Caki2 (cell line): ENCODE measurements around the gene KCNQ1. TPM values are rescaled to one million over a fixed set of nuclear protein-coding genes. Genes with fewer than 3 reads are reported as not detected.

Experiments
- DNase-seq: peaks from one replicate; pipeline ENCODE4 v3.0.0-alpha.2; 2015; ENCODE audit warnings: low read depth
- in situ Hi-C: cut with HindIII; loops from 2 replicates; pipeline ENCODE4 v1.10.0; 2016; ENCODE audit warnings: low sequenced_read_pairs, low pct_unique_long_range_greater_than_20kb, mixed read lengths
- total RNA-seq: library from RNA; depleted of rRNA; stranded (reverse); fragments of >200 nt; shearing (Covaris generic); gene quantifications from 2 replicates; pipeline ENCODE4 v1.2.3, GENCODE V29; 2014; ENCODE audit warnings: low replicate concordance

Gene KCNQ1
- total RNA-seq, 1 experiment from 2014 or later: not detected

DNA sequence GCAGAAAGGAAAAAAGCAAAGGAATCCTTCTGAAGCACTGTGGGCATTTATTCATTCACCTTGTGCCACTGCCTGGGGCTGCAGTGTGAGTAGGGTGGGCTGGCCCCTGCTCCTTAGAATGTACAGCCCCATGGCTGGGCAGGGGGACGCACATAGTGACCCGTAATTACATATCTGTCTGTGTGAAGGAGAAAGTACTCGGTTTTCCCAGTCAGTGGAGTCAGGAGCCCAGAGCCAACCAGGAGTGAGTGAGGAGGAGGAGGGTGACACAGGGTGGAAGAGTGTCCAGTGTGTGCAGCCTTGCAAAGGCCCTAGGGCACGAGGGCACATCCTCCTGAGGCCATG lies 348.9 kb downstream of the KCNQ1 start:
- in situ Hi-C loops: no loop called here
- no peak for DNase-seq

DNA sequence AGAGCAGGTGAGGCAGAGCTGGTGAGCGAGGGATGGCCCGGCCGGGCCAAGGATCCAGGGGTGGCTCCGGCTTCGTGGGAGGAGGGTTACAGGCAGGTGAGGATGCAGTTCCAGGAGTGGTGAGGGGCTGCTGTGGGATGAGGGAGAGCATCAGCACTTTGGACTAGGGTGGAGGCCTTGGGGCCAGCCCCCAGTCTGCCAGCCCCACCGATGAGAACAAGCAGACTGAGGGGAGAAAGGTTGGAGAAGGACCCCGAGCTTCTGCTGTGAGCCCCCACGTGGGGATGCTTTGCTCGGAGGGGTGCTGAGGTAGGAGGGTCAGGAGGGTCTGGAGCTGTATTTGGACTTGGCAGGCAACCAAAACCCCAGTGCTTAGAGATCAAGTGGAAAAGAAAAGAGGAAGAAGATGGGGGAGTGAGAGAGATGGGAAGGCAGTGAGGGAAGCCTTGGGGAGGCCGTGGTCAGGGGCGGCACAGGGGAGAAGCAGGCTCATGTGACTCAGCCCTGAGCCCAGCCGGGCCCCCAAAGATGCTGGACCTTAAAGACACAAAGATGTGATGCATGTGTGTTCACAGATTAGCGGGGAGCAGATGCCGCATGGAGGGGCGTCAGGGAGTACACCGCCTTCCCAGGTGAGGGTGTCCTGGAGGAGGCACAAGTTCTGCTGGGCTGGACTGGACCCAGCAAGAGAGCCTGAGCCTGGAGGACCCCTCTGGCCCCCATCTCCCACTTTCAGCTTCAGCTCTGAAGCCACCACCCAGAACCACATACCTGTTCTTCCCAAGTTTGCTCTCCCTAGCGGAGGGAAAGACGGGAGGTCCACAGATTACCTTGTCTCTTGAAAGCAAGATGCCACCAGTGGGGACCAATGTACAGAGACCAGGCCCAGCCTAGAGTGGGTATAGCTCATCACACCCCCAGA lies 349.5 kb downstream of the KCNQ1 start:
- no peak for DNase-seq
- in situ Hi-C loops: no loop called here

DNA sequence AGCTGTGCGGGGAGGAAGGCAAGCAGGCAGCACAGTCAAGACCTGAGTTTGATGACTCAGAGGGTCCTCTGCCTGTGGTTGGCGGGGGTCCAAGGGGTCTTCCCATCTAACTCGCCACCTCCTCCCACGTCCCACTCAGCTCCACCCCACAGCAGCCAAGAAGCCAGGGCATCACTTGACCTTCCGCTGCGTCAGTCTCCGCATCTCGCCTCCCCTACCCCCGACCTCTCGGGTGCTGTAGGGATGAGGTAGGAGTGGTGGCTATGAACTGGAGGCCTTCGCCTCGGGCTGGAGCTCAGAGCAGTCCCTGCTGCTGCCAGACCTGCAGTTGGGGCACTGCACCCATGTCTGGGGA lies 350.1 kb downstream of the KCNQ1 start:
- in situ Hi-C loops: no loop called here
- no peak for DNase-seq

DNA sequence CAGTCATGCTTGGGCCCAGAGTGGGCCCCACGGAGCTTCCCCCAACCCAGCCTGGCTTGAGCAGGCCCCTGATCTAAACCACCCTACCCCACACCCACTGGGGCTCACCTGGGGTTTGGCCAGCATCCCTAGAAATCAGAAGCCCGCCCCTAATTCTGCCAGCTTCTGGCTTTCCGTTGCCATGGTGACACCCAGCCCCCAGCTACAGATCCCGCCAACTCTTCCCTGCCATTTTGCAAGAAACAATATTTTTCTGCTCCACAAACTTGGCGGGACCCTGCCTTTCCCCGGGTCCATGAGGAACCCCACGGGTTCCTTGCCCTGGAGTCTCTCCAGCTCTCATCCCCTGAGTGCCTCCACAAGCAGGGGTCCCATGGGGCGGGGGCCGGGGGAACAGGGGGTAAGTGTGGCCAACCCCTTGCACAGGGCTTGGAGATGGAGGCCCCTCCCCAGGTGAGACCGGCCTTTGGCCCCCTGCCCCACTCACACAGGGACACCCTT lies 350.7 kb downstream of the KCNQ1 start:
- no peak for DNase-seq

DNA sequence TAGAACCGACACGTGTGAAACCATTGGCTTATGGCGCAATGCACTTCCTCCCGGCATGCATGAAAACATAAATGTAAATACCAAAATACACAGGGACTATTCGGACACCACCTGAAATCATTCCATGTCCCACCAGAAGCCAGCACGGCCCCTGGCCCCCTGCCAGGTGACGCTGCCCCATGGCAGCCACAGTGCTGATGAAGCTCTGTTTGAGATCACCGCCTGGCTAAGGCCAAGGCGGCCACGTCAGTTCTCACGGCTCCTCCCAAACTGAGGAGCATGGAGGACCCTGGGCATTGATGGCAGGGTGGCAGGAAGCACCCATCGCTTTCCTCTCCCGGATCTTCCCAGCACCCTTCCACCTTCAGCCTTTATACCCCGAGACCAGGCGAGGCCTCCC lies 351.3 kb downstream of the KCNQ1 start:
- in situ Hi-C loops: no loop called here
- no peak for DNase-seq

More for the DNA sequence above, 350.7 kb downstream of the KCNQ1 start:
- in situ Hi-C loops: no loop called here

DNA sequence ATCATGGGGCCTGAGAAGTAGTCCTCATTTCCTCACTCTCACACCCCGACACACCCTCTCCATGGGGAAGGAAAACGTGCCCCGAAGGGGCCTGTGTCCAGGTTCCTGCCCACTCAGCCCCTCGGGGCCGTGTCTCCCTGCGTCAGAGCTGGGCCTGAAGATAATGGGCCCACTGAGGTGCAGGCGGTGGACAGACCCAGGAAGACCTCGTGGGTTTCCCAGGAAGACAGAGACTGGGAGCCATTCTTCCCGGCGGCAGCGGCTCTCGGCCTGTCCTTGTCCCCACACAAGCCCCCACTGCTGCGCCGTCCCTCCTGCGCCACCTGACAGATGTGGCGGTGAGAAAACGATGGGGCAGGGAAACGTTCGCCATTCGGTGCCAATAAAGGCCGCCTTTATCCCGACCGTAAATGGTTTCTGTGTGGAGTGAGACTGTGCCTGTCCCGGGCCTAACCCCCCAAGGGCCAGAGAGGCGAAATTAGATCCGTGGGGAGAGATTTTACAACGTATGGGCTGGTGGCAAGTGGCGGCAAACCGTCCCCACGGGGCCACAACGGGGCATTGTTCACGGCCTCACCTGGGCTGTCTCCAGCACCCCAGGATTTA lies 351.8 kb downstream of the KCNQ1 start:
- in situ Hi-C loops: no loop called here

DNA sequence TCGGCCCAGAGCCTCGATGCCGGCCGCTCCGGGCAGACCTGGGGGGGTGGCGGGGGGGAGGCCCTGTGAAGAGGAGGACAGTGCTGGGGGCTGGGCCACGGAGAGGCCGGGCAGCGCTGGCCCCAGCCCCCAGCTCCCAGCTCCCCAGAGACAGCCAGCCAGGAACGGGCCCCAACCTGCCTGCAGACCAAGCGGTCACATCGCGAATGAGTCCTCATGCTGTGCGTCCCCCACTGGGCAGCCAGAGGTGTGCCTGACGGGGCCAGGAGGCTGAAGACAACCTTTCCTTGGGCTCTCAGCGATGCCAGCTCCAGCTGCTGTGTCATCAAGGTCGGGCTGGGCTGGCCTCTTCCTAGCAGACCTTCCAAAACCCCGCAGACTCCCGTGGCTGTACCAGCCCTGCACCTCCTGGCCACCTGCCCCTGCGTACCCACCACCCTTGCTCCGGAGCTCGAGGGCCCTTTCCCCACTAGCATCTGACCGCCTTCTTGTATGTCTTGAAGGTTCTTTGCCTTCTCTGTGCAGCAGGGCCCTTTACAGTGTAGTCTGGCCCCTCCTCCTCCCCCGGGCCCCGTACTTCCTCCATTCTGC lies 352.4 kb downstream of the KCNQ1 start:
- no peak for DNase-seq
- in situ Hi-C loops: no loop called here

More for the DNA sequence above, 351.8 kb downstream of the KCNQ1 start:
- DNase-seq: no peak

DNA sequence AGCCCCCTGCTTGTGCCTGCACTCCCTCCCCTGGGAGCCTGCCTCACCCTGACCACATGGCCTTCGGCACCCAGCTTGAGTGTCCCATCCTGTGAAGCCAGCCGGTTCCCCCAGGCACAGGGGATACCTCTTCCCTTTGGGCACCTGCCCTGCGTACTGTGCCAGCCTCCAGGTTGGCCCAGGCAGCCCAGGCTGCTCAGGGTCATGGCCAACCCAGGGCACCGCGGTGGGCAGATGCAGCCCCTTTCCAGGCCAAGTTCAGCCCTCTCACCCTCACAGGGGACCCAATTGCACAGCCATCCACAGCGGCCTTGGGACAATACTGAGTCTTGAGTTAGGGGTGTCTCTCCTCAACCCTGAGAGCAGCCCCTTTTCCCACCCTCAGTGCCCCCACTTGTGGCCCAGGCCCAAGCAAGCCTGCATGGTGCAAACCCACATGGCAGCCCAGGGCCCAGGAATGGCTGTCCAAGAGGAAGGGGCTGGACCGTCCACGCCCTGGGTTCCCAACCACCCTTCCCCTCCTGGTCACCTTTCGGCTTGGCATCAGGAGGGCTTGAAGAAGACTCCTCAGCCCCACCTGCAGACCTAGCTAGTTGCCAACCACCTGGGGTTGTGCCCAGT lies 353.0 kb downstream of the KCNQ1 start:
- DNase-seq: no peak

DNA sequence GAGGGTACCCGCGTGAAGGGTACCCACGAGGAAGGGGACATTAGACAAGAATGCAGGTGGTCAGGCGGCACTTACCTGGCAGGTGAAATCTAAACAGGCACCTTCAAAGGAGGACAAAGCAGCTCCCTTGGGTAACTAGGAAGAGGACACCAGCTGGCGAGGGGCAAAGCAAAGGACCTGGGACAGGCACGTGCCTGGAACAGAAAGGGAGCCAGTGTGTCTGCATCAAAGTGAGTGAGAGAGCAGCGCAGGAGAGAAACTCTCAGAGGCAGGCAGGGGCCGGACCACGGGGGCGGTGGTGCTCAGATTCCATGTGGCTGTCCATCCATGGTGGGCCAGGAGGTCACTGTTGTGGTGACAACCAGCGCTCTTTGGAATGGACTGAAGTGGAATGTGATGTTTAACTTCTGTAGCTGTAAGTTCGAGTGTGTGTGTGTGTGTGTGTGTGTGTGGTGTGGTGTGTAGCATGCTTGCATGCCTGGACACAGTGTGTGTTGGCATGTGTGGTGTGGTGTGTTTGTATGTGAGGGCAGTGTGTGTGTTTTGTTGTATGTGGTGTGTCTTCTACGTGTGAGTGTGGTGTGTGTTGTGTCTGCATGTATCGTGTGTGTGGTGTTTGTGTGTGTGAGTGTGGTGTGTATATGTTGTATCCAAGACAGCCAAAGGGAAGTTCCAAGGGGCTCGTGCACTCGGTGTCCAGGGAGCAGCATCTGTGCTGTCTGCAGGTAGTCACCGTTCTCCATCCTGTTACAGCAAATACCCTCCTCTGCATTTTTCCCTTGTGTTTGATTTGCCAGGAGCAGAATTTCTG lies 354.3 kb downstream of the KCNQ1 start:
- in situ Hi-C loops: no loop called here
- no peak for DNase-seq

More for the DNA sequence above, 353.0 kb downstream of the KCNQ1 start:
- in situ Hi-C loops: no loop called here

DNA sequence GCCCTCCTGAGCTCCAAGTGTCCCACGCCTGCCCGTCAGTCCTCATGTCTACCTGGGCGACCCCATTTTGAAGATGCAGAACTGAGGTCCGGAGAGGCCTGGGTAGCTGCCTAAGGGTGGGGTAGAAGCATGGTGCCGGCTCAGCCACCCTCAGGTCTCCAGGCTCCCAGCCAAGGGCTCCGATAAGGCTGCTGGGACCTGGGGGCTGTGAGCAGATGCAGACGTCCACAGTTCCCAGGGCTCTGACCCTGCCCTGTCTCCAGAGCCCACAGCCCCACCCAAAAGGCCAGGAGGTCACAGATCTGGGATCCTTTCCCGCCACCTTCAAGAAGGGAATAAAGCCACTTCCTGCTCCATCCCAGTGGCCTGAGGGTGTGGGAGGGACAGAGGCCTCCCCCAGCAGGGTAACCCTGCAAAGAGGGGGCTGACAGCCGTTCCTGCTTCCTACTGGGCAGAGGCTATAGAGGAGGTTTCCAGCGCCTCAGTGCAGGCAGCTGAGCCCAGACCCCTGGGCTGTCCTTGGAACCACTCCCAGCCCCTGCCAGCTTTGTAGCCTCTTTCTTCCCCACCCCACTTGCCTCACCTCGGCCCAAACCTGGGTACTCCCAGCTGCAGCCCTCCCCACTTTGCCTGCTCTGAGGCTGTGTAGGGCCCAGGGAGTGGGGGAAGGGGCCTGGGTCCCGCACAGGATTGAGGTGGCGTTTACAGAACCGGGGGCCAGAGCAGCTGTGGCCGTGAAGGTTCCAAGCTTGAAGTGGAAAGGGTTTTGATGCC lies 355.3 kb downstream of the KCNQ1 start:
- in situ Hi-C loops: no loop called here
- DNase-seq: no peak

DNA sequence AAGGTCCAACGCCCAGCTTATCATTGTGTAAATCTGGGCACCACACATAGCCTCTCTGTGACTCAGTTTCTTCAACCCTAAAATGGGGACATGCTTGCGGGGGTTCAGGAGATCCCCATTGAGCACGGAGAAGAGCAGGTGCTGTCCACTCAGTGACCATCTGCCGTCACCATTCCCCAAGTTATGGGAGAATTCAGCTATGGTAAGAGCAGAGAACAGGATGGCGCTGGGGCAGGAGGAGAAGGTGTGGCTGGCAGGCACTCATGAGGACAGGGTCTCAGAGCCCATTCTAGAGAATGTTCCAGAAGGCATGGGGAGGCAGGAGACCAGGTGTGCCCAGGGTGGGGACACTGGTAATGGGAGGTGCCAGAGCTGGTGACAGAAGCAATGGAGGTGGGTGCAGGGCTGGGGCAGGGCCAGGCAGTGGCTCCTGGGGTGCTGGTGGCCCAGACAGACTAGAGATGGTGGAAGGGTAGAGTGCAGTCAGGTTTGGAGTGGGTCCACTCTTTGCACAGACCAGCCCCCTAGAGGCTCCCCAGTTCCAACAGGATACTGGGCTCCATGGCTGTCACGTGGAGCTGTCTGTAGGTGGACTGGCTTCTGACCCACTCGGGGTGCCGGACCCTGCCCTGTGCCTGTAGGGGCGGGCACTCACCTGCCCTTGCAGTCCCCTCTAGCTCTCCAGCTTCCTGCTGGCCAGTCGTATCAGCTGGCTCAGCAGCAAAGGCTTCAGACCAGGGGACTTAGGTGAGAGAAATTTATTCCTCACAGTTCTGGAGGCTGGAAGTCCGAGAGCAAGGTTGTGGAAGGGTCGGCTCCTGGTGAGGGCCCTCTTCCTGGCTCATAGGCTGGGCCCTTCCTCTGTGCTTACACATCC lies 356.1 kb downstream of the KCNQ1 start:
- DNase-seq: no peak
- in situ Hi-C loops: no loop called here

DNA sequence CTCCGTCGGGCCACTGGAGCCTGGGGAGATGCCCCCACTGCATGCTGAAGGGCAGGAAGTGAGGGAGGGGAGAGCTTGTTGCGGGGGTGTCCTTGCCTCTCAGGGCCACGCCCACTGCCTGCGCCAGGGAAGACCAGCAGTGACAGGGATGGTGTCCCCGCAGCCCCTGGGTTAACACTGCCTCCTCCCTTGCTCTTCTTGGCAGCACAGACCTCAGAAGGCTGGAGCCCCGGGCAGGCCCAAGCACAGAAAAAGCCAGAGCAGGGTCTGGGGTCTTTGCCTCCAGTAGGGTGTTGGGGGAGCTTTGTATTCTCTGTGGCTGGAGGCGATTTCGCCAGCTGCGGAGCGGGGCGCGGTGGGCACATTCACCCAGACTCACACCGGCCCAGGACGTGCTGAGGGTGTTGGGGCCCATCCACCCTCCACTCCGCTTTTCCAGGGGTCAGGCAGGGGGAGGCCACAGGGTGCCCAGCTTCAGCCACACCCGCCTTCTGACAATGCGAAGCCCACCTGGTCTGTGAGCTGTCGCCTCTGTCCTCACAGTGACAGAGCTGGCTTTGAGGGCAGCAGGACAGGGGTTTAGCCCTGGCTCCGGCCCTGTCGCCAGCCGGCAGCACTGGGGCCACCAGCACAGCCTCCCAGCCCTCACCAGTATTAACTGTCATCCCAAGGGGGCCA lies 357.0 kb downstream of the KCNQ1 start:
- no peak for DNase-seq
- in situ Hi-C loops: no loop called here

DNA sequence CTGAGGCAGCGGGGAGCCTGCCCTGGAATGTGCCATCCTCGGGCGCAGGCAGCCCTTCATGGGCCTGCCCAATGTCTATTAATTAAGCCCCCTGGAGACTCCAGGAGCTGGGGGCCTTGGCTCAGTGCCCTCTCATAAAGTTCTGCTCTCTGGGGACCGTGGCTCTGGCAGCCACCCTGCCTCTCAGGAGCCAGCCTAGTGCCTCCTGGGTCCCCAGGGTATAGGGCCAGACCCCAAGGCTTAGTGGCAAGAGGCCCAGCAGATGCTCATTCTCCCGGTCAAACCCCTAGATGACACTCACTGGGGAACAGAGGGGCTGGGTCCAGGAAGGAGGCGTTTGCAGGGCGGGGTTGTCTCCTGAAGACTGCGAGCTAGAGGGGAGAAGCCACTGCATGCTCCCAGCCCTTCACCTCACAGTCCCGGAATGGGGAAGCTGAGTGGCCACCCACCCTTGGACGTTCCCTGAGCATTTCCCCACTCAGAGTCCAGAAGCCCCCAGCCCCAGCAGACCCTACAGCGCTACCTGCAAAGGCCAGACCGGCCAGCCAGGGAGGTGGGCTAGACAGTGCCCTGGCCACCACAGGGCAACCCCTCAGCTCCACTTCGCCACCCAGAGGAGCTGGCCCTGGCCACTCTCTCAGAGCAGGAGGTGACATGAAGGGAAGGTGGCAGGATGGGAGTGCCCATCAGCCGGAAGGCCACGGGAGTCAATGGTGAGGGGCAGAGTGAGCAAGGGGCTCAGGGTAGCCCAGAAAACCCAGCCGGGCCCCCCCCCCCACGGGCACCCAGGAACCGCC lies 357.8 kb downstream of the KCNQ1 start:
- in situ Hi-C loops: no loop called here
- no peak for DNase-seq

DNA sequence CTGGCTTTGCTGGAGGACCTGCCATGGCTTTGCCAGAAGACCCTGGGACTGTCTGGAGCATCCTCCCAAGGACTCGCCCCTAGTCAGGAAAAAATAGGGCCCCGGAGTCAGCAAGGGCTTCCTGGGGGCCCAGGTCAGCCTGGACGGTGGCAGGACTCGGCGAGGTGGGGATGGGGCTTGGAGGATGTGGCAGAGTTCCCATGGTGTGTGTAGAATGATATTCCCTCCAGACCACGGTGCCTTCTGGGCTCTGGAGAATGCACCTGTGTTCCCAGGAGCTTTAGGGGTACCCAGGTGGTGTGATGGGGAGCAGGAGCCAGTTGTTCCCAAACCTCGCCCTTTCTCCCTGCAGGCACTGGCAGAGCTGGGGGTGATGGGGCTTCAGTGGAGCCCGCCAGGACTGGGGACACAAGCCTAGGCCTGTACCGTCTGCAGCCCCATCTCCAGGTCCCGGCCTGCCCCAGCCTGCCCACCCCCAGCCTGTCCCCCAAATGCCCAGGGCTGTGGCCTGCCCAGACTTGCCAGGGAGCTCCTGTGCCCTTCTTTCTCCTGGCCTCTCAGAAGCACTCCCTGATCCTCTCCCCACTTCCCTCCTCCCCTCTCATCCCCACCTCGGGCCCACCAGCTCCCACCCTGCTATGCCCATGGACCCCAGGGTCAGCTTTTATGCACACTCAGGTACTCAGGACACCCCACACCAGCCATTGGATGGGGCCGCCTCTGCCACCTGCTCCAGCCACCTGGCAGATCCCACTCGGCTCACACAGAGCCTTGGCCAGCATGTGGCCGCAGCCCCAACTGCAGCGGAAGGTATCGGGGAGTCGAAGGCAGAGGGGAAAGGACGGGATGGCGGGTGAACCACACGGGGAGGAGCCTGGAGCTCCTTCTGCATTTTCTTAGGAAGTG lies 358.6 kb downstream of the KCNQ1 start:
- DNase-seq: no peak
- in situ Hi-C loops: no loop called here
